GM12801 (cell line): ENCODE measurements around the gene DBN1.

Experiments
- TF ChIP-seq, protein P1 (sequence below): IDR thresholded peaks from one replicate; pipeline ENCODE4 v1.5.1; 2011; ENCODE audit warnings: control low read depth; ENCODE audit not compliant: insufficient read length; ENCODE audit errors: extremely low read depth

The DBN1 gene

DNA sequence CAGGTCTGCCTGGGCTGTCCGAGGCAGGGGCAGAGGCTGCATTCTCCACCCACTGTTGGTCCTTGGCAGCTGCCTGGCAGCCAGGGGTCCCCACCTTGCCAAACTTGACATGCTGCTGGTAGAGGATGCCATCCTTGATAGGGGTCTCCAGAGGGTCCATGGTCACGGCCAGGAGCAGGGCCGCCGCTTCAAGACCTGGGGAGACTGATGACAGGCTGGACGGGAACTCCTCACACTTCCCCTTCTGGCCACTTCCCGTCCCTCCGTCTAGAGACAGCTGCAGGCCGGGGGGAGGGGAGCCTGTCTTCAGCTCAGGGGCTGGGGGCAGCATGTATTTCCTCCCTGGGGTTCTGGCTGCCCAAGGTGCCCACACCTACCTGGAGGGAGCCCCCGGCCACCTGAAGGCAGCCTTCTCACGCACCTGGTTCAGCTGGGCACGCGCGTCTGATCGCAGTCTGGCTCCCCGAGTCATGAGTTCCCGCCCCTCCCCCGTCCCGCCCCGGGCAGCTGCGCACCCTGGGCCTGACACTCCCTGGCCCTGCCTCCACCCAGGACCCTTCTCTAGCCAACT is 36.0 kb upstream of the DBN1 start, which contains the start of gene DOK3:
Gene DOK3 (minus strand): TSS at position 446 of the 571 bp plus-strand sequence. CDS start 286 bp downstream, at position 160.
- TF ChIP-seq, protein P1, sequence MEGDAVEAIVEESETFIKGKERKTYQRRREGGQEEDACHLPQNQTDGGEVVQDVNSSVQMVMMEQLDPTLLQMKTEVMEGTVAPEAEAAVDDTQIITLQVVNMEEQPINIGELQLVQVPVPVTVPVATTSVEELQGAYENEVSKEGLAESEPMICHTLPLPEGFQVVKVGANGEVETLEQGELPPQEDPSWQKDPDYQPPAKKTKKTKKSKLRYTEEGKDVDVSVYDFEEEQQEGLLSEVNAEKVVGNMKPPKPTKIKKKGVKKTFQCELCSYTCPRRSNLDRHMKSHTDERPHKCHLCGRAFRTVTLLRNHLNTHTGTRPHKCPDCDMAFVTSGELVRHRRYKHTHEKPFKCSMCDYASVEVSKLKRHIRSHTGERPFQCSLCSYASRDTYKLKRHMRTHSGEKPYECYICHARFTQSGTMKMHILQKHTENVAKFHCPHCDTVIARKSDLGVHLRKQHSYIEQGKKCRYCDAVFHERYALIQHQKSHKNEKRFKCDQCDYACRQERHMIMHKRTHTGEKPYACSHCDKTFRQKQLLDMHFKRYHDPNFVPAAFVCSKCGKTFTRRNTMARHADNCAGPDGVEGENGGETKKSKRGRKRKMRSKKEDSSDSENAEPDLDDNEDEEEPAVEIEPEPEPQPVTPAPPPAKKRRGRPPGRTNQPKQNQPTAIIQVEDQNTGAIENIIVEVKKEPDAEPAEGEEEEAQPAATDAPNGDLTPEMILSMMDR = no peak

DNA sequence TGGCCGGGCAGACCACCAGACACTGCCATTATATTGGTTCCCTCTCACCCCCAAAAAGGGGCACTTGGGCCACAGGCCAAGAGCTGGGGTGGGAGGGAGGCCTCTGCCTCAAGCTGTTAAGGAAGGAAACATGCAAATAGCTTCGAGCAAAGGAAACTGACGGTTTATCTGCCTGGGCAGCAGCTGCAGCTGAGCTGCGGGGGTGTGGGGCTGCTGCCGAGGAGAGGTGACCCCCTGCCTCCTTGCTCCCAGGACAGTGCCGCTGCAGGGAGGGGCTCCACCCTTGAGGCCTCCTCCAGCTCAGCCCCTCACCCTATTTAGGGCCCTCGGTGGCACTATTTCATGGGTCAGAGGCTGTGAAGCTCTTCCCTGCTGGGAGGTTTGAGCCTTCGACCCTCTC is 35.4 kb upstream of the DBN1 start:
- TF ChIP-seq, protein P1 = no peak

DNA sequence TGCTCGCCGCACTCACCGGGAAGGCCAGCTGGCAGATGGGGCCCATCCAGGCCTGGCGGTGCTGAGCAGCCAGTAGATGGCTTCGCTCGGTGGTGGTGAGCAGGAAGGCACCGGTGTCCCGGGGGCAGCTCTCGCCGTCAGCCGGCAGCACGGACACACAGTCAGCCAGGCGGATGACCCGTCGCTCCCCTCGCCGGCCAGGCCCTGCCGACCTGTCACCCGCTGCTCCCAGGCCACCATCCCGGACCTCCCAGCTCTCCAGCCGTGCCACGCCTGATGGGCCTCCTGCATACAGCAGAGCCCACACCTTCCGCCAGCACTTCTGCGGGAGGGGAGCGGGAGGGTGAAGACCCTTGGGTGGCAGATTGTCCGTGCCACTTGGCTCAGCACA is 34.8 kb upstream of the DBN1 start:
- TF ChIP-seq, protein P1 = no peak

DNA sequence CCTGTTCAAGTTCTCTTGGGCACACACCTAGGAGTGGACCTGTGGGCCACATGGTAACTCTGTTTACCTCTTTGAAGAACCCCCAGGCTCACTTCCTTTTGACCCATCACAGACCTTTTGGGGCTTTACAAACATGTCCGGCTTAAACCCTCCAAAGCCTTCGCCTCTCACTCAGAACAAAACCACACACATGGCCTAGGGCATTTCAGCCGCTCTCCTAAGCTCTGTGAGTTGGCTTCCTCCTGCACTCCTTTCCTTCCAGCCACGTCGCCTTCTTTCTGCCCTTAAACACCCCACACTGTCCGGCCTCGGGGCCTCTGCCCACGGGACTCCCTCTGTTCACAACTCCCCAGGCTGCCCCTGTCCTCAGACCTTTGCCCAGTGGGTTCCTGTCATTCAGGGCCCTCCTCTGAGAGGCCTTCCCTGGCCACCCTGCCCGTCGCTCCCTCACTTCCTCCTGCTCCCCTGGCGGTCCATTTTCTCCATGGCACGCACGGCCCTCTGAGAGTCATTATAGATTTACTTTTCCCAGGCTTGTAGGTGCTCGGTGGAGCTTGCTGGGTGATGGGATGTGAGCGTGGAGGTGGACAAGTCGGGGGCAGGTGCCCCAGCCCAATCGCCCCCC is 34.3 kb upstream of the DBN1 start:
- TF ChIP-seq, protein P1 = no peak

DNA sequence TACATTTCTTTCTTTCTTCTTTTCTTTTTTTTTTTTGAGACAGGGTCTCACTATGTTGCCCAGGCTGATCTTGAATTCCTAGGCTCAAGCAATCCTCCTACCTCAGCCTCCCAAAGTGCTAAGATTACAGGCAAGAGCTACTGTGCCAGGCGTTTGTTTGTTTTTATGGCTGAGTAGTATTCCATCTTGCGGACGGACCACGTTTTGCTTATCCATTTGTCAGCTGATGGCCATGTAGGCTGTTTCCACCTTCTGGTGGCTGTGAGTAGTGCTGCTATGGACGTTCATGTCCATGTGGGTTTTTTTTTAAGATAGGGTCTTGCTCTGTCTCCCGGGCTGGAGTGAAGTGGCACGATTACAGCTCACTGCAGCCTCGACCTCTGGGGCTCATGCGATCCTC is 33.7 kb upstream of the DBN1 start:
- TF ChIP-seq, protein P1 = no peak

DNA sequence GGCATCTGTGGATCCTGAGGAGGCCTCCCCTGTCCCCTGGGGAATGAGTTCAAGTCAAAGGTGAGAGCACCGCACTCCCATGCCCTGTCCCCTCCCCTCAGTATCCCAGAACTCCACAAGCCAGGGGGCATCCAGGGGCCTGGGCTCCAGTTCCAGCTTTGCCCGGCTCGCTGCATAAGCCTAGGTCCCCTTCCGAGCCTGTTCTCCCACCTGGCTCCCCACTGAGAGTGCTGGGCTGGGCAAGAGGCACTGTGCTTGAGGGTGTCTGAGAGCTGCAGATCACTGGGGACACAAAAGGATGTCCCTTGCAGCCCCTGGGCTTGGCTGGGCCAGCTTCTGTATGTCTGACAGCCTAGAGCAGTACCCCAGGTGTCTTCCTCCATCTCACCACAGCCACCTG is 31.6 kb upstream of the DBN1 start:
- TF ChIP-seq, protein P1 = no peak

DNA sequence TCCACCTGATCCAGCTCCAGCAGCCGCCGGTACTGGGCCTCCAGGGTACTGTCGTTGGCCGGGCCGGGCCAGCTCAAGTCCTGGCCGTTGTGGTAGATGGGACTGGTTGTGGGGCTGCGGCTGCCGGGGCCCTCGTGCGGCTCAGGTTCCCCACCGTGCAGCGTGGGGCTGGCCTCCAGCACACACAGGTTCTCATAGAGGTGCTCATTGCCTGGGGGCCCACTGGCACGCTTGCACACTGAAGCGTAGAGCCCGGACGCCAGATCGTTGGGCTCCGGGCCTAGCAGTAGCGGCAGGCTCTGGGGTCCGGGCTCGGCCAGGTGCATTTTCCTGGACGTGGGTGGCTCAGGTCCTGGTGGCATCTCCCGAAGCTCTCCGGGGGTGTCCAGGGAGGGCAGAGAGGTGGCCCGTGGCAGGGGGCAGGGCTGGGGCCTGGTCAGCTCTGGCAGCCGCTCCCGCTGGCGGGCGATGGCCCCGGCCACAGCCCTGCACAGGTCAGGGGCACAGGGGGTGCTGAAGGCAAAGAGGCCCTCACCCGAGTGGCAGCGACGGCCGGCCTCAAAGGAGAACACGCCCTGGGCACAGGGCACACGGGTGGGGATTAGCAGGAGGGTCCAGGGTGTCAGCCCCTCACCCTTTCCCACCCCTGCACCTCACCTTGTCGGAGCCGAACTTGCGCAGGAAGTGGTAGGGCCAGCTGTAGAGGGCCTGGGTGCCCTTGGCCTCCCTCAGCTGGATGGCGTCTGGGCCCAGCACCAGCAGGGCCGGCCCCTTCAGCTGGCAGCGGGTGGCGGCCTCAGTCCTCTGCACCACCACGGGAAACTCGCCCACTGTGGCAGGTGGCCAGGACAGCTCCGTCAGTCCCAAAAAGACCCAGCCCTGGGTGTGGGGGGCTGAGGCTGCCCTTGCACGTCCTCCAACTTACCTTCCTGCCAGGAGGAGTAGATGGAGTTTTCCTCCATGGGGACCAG is 30.9 kb upstream of the DBN1 start:
- TF ChIP-seq, protein P1 = no peak
